ENCODE results near the gene FOXR1. TPM values are rescaled to one million over a fixed set of nuclear protein-coding genes. Genes with fewer than 3 reads are reported as not detected.

The FOXR1 gene
- total RNA-seq, 4 donors from 2014 or later = not detected

- Histone ChIP-seq H3K27ac (no peak overlapping the region), H3K4me1 (peaks cover 34% of the 10 kb centered on the region), H3K4me3 (no peak overlapping the region)
Observed at GRCh38 chr11:119024430-119025098, 53.0 kb downstream of the FOXR1 start.

GRCh38 chr11:119025099-119025473, 53.5 kb downstream of the FOXR1 start:
- DNase-seq (ENCODE audit: low spot score in 2 of 2) = no peak
- no peaks in the 10 kb centered on the region for H3K9me3 ChIP-seq
- H3K27me3 ChIP-seq = no peaks in the 10 kb centered on the region
- peaks cover 34% of the 10 kb centered on the region for H3K36me3 ChIP-seq
- no peak overlapping the region for H3K27ac ChIP-seq
- 63% methylated on average over 5 of the region's 5 CpGs for WGBS
- no peak overlapping the region for H3K4me3 ChIP-seq
- no peak for TF ChIP-seq CTCF (IDR thresholded peaks at IDR 0.05)
- TF ChIP-seq POLR2A (IDR thresholded peaks at IDR 0.05) = no peak
- no peak for TF ChIP-seq EP300 (IDR thresholded peaks at IDR 0.05)
- no peak for TF ChIP-seq POLR2AphosphoS5 (IDR thresholded peaks at IDR 0.05)
- peaks cover 34% of the 10 kb centered on the region for H3K4me1 ChIP-seq

More at GRCh38 chr11:119024430-119025098, 53.0 kb downstream of the FOXR1 start:
- Histone ChIP-seq H3K9me3 (no peaks in the 10 kb centered on the region), H3K27me3 (no peaks in the 10 kb centered on the region), H3K36me3 (peaks cover 34% of the 10 kb centered on the region)
- 70% methylated on average over 13 of the region's 15 CpGs for WGBS
- TF ChIP-seq POLR2A (IDR thresholded peaks at IDR 0.05) = no peak
- no peak for TF ChIP-seq CTCF (IDR thresholded peaks at IDR 0.05)
- TF ChIP-seq EP300 (IDR thresholded peaks at IDR 0.05) = no peak
- no peak for TF ChIP-seq POLR2AphosphoS5 (IDR thresholded peaks at IDR 0.05)
- no peak for DNase-seq (ENCODE audit: low spot score in 2 of 2)

GRCh38 chr11:119025541-119025940, 54.0 kb downstream of the FOXR1 start:
- no peak overlapping the region for H3K27ac ChIP-seq
- no peak for DNase-seq (ENCODE audit: low spot score in 2 of 2)
- TF ChIP-seq POLR2A (IDR thresholded peaks at IDR 0.05) (no peak), CTCF (IDR thresholded peaks at IDR 0.05) (no peak), EP300 (IDR thresholded peaks at IDR 0.05) (no peak), POLR2AphosphoS5 (IDR thresholded peaks at IDR 0.05) (no peak)
- 92% methylated on average over 5 of the region's 5 CpGs for WGBS
- H3K27me3 ChIP-seq = no peaks in the 10 kb centered on the region
- H3K4me3 ChIP-seq = no peak overlapping the region
- H3K36me3 ChIP-seq = peaks cover 34% of the 10 kb centered on the region
- H3K9me3 ChIP-seq = no peaks in the 10 kb centered on the region
- peaks cover 34% of the 10 kb centered on the region for H3K4me1 ChIP-seq

- no peaks in the 10 kb centered on the region for H3K27me3 ChIP-seq
- H3K4me1 ChIP-seq = peaks cover 31% of the 10 kb centered on the region
- no peak for DNase-seq (ENCODE audit: low spot score in 2 of 2)
- H3K4me3 ChIP-seq = no peak overlapping the region
- 89% methylated on average over 14 of the region's 16 CpGs for WGBS
- H3K9me3 ChIP-seq = no peaks in the 10 kb centered on the region
- no peak for TF ChIP-seq EP300 (IDR thresholded peaks at IDR 0.05)
- TF ChIP-seq POLR2A (IDR thresholded peaks at IDR 0.05) = no peak
- no peak for TF ChIP-seq CTCF (IDR thresholded peaks at IDR 0.05)
- TF ChIP-seq POLR2AphosphoS5 (IDR thresholded peaks at IDR 0.05) = no peak
- peaks cover 34% of the 10 kb centered on the region for H3K36me3 ChIP-seq
- H3K27ac ChIP-seq = no peak overlapping the region
Observed at GRCh38 chr11:119025978-119026766, 54.6 kb downstream of the FOXR1 start.

GRCh38 chr11:119026970-119027369, 55.4 kb downstream of the FOXR1 start:
- H3K27me3 ChIP-seq = no peaks in the 10 kb centered on the region
- TF ChIP-seq POLR2AphosphoS5 (IDR thresholded peaks at IDR 0.05) = no peak
- TF ChIP-seq EP300 (IDR thresholded peaks at IDR 0.05) = no peak
- no peak for TF ChIP-seq POLR2A (IDR thresholded peaks at IDR 0.05)
- TF ChIP-seq CTCF (IDR thresholded peaks at IDR 0.05) = no peak
- H3K4me3 ChIP-seq = no peak overlapping the region
- peaks cover 28% of the 10 kb centered on the region for H3K4me1 ChIP-seq
- H3K36me3 ChIP-seq = peaks cover 31% of the 10 kb centered on the region
- DNase-seq (ENCODE audit: low spot score in 2 of 2) = no peak
- H3K9me3 ChIP-seq = no peaks in the 10 kb centered on the region
- no peak overlapping the region for H3K27ac ChIP-seq
- WGBS = 100% methylated on average over 2 of the region's 2 CpGs

All from suprapubic skin (tissue), 4 donors.